ENCODE results near the gene APP.

The APP gene

DNA sequence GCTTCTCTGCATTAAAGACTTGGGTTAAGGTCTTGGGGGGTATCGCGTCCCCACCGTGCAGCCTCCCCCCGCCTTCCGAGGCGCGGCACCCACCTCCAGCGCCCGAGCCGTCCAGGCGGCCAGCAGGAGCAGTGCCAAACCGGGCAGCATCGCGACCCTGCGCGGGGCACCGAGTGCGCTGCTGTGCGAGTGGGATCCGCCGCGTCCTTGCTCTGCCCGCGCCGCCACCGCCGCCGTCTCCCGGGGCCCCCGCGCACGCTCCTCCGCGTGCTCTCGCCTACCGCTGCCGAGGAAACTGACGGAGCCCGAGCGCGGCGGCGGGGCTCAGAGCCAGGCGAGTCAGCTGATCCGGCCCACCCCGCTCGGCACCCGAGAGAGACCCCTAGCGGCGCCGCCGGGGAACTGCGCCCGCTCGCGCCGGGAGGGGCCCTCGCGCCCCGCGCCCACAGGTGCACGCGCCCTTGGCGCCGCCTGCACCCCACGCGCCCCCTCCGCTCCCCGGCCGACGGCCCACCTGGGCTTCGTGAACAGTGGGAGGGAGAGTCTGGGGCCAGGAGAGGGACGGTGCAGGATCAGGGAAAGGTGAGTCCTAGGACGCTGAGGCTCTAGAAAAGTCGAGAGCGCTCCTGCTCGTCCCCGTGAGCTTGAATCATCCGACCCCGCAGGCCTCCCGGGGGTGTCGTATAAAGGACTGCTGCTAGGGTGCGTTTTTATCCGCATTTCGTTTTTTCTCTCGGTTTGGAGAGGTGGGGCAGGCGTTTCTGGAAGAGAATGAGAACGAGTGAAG lies at the start of gene APP:
Gene APP (minus strand): TSS at position 300 of the 787 bp plus-strand sequence. CDS start 150 bp downstream, at position 150.
- DNase-seq (ENCODE audit: low read depth): peak; percentile 81

DNA sequence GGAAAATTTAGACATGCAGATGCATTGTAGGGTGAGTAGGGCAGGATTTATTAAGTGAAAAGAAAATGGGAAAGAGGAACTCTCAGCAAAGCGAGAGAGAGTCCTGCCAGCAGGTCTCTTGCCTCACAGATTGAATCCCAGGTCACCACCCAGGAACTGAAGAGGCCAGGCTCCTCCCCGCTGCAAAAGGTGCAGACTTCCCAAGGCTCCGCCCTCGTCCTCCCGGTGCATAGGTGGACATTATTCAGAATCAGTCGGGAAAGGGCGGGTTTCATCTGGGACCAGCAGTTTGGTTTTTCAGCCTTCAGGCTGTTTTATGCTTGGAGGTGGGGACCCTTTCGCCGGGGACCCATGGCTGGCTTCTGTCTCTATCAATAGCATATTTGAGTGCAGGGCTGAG lies 41.6 kb upstream of the APP start:
- no peak for DNase-seq (ENCODE audit: low read depth)

DNA sequence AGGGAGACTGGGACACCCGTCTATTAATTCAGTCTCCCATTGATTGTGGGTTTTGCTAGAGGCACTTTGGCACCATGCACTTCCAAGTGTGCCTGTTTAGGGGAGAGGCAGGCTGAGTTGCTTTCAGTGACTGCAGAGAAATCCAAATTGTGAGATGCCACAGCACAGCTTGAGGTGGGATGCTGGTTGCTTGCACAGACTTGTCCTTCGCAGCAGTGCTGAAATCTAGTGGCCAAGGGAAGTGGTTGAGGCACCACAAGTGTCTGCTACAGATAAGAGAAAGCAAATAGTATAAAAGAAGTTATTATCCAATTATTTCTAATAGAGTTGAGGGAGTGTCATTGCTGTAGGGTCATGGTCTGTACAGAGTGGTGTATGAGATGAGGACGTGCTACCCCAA lies 40.0 kb upstream of the APP start:
- DNase-seq (ENCODE audit: low read depth): no peak

DNA sequence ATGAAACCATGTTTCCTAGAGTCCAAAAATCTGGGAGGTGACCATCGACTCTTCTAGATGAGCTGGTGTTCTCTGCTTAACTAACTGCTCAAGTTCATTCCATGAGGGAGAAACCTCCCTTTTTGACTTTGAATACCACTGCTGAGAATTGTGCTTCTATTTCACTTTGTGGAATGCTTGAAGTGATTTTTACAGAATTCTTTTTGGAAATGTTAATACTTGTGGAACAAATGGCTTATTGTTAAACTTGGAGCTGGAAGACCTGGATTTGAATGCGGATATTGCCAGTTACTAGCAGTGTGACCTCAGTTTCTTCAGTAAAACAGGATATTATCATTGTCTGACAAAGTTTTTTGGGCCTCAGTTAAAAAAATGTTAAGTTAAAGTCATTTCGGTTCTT lies 36.5 kb upstream of the APP start:
- no peak for DNase-seq (ENCODE audit: low read depth)

DNA sequence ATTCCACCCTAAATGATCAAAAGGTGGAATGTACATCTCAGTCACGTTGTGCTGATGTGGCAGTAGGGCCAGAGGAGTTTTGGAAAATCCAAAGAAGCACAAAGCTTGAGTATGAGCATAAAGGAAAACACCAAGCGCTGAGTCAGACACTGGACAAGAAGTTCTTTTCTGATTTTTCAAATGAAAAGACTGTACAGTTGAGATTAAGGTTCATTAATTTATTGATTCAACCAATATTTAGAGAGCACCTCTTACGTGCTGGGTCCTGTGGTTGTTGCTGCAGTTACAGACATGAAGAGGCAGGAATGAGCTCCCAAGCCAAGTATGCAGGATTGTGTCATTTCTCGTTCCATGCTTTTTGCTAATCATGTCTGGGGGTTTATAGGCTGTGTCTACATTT lies 28.9 kb upstream of the APP start:
- peak; percentile 86 for DNase-seq (ENCODE audit: low read depth)

DNA sequence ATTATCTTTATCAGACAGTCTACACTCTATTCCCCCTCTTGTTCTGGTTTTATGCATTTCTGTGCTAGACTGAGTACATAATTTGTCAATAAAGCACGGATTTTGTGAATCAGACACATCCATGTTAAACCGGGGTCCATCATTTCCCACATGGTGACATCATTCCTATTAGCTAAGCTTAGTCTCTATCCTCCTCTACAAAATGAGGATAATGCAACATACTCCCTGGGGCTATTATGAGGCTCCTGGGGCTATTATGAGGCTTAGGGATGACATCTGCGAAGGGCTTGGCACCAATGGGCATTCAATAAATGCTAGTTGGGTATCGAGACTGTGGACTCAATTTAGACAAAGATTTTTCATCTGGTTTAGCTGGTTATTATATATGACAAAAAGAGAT lies 25.1 kb upstream of the APP start:
- DNase-seq (ENCODE audit: low read depth): no peak

DNA sequence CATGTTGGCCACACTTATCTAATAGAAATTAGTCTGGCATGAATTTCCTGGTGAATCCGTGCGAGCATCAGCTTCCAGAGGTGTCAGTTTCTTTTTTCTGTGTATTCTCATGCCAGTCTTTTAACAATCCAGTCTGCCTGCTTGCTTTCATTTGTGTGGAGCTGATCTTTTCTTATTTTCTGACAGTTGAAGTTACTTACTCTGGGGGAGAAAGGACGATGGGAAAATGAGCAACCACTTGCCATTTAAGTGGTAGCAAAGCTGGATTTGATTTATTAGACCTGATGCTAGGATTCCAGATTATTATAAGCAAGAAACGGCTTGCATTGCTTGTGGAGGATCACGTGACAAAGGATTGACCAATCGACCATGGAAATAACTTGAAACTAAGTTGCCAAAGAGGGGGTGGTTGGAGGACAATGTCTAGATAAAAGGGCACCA lies 24.3 kb upstream of the APP start:
- DNase-seq (ENCODE audit: low read depth): peak; percentile 85

DNA sequence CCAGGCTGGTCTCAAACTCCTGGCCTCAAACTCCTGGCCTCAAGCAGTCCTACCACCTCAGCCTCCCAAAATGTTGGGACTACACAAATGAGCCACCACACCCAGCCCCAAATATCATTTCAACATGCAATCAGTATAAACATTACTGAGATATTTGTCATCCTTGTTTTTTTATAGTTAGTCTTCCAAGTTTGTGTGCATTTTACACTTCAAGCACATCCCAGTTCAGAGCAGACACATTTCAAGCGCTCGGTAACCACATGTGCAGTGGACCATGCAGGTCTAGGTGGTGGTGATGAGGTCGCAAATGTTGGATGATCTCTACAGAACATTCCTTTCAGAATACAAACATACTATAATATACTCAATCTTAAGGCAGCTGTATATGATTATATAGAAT lies 23.8 kb upstream of the APP start:
- DNase-seq (ENCODE audit: low read depth): peak; percentile 76

DNA sequence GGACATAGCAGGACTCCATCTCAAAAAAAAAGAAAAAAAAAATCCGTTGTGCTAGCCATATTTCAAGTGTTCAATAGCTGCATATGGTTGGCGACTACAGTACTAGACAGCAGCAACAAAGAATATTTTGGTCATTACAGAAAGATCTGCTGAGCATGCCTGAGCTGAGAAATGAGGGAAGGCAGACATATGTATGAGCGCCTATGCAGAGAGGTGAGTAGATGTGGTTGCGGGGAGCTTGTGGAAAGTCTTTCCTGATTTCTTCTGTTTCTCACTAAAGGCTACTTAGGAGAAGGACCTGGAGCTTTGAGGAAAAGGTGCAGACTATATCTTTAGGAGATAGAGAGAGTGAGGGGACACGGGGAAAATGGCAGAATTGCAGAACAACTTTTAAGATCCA lies 21.0 kb upstream of the APP start:
- no peak for DNase-seq (ENCODE audit: low read depth)

DNA sequence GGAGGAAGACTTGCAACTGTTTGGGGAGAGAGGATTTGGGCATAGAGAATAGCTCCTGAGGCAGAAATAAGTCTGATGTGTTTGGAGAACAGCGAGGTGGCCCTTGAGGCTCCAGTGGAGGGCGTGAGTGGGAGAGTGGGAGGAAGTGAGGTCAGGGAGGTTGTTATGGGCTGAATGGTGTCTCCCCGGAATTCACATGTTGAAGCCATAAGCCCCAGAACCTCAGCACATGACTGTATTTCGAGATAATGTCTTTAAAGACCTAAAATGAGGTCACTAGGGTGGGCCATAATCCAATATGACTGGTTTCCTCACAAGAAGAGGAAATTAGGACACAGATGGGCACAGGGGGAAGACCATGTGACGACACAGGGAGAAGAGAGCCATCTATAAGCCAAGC lies 17.9 kb upstream of the APP start:
- no peak for DNase-seq (ENCODE audit: low read depth)

DNA sequence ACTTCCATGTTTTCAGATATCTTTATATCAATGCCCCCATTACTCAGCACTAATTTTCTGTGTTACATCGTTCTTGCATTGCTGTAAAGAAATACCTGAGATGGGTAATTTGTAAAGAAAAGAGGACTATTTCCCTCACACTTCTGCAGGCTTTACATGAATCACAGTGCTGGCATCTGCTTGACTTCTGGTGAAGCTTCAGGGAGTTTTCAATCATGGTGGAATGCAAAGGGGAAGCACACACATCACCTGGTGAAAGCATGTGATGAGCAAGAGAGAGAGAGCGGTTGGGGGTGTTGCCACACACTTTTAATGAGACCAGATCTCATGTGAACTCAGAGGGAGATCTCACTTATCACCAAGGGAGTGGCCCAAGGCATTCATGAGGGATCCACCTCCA lies 14.9 kb upstream of the APP start:
- no peak for DNase-seq (ENCODE audit: low read depth)

DNA sequence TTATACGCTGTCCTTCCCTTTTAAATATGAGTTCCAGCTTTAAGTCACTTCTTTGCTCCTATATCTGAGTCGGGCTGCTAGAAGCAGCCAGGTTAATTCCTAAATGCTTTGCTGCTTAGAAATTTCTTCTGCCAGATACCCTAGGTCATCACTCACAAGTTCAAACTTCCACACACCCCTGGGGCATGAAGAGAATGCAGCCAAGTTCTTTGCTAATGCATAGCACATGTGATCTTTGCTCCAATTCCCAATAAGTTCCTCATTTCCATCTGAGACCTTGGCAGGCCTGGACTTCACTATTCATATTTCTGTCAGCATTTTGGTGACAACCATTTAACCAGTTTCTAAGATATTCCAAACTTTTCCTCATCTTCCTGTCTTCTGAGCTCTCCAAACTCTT lies 14.5 kb upstream of the APP start:
- DNase-seq (ENCODE audit: low read depth): peak; percentile 40

DNA sequence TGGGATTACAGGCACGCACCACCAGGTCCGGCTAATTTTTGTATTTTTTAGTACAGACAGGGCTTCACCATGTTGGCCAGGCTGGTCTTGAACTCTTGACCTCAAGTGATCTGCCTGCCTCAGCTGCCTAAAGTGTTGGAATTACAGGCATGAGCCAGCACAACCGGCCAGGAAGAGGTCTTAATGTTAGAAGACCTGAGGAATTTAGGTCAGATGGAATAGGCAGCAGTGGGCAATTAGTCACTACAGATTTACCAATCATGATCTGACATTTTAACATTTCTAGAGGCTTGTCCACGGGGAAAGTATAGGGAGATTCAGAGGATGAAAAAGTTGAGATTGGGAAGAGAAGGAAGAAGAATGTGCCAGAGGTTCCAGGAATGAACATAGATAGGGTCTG lies 8.9 kb upstream of the APP start:
- peak; percentile 59 for DNase-seq (ENCODE audit: low read depth)

DNA sequence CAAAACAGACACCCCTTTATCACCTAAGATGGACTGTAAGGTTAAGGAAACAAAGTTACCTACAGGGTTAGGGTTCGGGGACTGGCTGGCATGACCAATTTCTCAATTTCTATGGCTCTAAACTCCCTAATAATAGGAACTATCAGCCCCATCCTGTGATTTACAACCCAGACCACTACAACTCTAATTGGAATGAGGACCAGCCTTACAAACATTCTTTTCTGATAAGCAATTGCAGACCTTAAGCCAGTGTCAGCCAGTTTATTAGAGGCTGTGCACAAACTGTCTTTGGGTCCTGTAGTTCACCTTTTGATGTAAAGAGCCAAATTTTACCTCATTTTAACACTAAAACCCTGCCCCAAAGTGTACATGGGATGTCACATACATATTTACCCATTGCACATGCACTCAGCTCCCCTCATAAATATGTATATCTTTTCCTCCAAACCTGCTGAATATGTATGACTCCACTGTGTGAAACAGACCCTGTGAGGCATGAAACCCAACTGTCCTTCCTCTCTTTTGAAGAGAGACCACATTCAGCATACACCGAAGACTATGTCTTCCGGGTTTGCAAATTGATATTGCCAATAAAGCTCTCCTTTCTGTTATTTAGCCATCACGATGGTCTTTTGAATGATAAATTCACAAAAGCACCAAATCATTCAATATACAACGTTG lies 7.3 kb upstream of the APP start:
- DNase-seq (ENCODE audit: low read depth): peak; percentile 53

DNA sequence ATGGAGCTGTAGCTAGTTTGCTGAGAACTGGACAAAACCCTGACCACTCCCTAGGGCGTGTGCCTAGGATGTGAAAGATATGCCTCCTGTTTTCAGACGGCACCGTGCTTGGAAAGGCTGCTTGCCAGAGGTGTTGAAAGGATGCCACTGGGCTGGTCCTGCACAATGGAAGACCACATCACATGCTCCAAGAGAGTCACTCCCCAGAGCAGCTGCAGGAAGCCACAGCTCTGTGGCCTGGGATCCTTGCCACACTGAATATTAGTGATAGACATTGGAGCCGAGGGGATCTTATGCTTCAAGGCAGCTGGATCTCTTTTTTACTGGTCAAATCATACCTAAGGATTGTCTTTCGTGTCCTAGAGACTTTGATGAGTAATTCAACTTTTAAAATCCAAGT lies 6.6 kb upstream of the APP start:
- DNase-seq (ENCODE audit: low read depth): peak; percentile 34

DNA sequence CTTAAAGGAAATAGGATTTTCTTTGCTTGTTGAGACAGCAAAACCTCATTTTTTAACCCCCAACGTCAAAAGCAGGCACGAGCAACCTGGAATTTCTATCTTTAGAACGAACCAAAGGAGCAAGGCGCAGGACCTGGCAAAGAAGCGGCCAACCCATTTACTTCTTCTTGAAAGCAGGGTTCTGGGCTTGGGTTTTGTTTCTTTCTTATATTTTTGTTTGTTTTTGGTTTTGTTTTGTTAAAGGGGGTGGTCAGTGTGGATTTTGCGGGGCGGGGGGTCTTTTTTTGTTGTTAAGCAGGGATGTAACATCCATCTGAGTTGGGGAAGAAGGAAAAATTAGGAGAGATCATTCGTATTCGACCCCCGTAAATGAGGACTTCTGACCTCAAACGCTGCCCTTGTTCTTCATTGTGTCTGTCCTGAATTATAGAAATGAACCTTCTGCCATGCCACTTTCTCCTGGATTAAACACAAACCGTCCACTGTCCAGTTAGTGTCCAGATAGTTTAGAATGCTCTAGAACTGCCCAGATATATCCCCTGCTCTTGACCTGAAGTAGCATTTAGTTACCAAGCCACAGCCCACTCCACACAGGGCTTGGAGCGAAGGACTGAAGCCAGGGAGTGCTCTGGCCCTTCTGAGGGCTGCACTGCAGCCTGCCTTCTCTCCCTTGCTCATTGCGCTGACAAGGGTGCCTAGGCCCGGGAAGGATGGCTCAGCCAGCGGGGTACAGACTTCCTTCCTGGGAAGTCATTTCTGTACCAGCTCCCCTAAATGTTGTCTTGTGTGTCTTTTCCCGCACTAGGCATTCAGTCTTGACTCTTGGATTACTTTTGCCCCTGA lies 909 bp upstream of the APP start:
- no peak for DNase-seq (ENCODE audit: low read depth)

DNA sequence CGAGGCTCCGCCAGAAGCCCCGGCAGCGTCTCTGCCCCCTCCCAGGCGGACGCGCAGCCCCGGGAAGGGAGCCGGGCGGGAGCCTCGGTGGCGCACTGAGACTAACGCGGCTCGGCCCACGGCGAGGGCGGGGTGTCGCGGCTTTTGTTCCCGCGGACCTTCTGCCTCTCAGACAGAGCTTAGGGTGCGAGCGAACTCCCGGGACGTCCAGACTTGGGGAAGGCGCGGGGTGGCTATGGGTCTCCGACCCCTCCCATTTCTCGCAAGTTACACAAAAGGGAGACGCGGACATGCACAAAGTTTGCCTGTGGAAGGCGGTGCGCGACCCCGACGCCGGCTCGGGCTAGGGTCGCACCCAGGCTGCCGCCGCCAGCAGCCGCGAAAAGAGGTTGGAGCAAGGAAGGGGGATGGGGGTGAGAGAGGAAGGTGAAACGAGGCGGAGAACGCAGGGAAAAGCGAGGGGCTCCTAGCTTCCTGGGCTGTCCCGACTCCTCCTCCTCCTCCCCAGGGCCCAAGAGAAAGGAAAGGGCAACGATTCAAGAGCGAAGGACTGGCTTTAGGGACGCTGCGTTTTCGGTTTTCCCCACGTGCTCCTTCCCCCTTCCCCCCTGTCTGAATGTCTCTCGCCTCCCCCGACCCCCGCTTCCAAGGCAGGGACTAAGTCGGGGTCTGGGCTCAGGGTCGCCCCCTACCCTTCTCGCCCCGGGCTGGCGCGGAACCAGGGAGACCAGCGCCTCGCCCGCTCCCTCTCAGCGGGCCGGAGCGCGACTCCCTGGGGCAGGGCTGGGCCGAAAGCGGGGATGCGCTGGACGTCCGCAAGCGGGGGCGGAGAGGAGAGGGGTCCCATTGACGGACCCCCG lies 729 bp downstream of the APP start:
- peak; percentile 77 for DNase-seq (ENCODE audit: low read depth)

DNA sequence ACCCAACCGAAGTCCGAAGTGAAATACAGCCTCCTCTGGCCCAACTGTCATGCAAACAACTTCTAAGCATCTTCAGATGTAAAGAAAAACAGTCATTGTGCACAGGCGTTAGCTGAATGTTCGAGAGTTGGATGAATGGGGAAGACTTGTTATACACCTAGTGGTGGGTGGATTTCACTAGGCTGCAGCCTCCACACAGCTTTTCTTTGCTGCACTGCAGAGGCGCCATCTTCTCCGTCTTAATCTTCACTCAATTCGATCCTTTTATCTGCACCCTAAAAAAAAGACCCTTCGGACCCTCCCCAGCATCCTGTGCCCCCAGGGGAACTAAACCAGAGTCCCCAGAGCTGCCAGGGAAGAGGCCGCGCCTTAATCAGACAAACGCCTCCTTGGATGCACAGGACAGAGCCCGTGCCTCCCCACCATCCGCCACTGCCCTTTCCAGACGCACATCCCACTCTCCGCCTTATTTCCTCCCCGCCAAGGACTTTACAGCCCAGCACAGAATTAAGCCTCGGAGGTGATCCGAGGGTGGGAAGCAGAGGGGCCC lies 1.4 kb downstream of the APP start:
- DNase-seq (ENCODE audit: low read depth): peak; percentile 71

DNA sequence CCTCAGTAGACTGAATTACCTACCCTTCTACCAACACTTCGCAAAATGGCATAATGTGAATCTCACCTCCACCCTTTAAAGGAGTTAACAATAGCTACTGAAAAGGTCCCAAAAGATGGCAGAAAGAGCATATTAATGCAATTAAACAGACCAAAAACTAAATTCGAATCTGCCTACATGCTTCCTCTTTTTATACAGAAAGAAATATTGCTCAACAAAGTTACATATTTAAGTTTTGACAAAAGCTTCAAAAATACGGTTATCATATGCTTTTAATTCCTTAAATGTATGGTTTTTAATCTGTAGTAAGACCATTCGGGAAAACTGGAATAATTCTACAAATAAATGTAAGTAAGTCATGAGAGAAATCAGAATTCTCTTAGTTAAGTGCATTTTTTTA lies 2.2 kb downstream of the APP start:
- DNase-seq (ENCODE audit: low read depth): no peak

DNA sequence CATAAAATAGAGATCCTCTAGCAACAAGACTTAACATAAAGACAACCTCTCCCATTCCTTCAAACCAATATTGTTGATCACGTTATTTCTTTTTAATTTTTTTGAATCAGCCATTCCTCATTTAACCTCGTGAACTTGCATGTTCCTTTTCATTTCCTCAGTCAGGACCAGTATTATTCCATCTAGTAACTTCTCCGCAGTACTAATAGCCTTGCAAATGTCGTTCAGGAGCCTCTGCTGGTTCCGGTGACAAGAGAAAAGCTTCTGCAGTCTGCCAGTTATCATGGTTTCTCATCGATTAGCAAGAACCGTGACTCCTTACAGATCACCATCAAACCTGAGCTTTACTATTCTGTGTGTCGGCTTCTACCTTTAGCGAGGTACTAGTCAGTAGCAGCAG lies 3.0 kb downstream of the APP start:
- DNase-seq (ENCODE audit: low read depth): no peak

DNA sequence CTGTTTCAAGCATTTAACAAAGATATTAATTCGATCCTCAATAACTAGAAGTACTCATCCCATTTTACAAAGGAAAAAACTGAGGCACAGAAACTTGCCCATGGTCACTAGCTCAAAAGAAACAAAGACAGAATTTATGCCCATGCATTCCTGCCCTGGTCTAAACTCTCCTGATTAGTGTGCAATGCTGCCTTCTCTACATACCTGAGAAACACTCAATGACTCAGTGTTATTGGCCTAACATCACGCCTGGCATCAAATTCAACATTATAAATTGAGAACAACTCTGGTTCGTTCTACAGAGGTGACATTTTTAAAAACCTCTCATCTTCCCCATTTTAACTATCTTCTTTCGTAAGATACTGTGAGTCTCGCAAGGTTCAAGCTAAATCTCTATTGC lies 5.2 kb downstream of the APP start:
- DNase-seq (ENCODE audit: low read depth): no peak

DNA sequence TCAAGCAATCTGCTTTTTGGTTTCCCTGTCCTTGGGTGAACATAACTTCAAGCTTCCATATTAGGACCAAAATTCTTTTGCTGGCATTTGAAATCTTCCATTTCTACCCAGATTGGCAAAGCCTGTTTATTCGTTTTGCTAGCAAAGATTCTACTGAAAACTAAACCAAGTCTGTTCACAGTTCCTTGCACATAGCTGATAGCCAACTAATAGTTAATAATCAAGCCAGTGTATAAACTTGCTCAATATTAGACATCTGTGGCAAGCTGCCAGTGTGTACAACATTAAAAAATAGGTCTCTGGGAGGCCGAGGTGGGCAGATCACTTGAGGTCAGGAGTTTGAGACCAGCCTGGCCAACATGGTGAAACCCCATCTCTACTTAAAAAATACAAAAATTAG lies 6.3 kb downstream of the APP start:
- DNase-seq (ENCODE audit: low read depth): no peak

Data from EH (cell line).